GM12892 (cell line): ENCODE results near the gene LGMN.

Source experiments
- POLR2A ChIP-seq: IDR thresholded peaks from 2 replicates; pipeline ENCODE4 v1.6.1; 2011; ENCODE audit warnings: low read depth, low read length, control low read depth
- POLR2AphosphoS5 ChIP-seq: IDR thresholded peaks from 2 replicates; pipeline ENCODE4 v1.6.1; 2011; ENCODE audit warnings: low read depth, low read length, control low read depth
- TAF1 ChIP-seq: IDR thresholded peaks from 2 replicates; pipeline ENCODE4 v1.6.1; 2011; ENCODE audit warnings: low read depth, mild to moderate bottlenecking, control low read depth, low read length, borderline replicate concordance

DNA sequence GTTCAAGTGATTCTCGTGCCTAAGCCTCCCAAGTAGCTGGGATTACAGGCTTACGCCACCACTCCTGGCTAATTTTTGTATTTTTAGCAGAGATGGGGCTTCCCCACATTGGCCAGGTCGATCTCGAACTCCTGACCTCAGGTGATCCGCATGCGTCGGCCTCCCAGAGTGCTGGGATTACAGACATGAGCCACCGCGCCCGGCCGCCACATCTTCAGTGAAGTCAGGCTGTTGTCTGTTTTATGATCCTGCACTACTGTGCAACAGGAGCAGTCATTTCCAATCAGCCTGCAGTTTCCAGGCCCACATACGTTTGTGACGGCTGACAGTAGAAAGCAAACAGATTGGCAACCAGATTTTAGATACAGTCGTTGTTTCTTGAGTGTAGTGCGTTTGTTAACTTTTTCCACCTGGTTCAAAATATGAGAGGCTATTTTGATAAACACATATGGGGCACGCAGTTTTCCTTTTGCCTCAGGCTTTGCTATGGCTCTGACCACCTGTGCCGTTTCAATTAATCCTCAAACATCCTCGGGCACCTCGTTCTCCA lies 74.8 kb downstream of the LGMN start:
- TF ChIP-seq POLR2A: no peak
- no peak for TF ChIP-seq TAF1
- TF ChIP-seq POLR2AphosphoS5: no peak
